A673 (cell line): Measurements from ENCODE around the gene IDH2.

ENCODE experiments used
- EZH2 ChIP-seq: fragments of 200-600 bp; sonication (generic); IDR thresholded peaks from 2 replicates; pipeline ENCODE4 v1.6.1; 2017; ENCODE audit warnings: borderline replicate concordance, low read depth, mild to moderate bottlenecking, mixed read lengths, antibody characterized with exemption, low read length; ENCODE audit not compliant: poor library complexity, severe bottlenecking
- TF ChIP-seq, protein P1 (sequence below): fragments of 300-800, 200-600 bp; sonication (generic); conservative IDR thresholded peaks from 2 replicates; pipeline ENCODE4 v1.5.1; 2017; ENCODE audit warnings: low read depth, mild to moderate bottlenecking, antibody characterized with exemption, low read length, moderate library complexity, mixed read lengths

DNA sequence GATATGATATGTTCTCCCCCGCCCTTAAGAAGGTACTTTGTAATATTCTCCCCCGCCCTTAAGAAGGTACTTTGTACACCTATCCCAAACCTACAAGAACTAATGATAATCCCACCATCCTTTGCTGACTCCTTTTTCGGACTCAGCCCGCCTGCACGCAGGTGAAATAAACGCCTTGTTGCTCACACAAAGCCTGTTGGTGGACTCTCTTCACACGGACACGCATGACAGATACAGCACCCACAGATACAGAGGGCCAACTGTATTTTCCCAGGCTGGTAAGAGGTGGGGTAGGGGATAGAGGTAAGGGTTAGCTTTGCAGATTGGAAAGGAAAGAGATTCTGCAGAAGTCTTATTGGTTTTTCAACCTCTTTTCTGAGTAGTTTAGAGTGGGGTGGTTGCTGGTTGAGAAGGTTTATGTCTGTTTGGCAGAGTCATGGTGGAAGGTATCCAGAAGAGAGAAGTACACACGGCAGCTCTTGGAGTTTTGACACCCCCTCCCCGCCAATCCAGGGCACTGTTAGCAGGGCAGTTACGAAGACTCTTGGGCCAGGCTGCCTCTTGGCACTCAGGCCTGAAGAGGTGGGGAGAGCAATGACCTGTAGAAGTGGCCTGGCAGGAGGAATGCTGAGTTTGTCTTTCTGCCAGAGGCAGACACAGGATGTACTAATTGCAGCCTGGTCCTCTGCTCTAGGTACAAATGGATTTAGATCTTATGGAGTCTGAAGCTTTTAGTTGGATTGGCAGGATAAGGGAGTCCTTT lies 36.0 kb upstream of the IDH2 start:
- TF ChIP-seq, protein P1, sequence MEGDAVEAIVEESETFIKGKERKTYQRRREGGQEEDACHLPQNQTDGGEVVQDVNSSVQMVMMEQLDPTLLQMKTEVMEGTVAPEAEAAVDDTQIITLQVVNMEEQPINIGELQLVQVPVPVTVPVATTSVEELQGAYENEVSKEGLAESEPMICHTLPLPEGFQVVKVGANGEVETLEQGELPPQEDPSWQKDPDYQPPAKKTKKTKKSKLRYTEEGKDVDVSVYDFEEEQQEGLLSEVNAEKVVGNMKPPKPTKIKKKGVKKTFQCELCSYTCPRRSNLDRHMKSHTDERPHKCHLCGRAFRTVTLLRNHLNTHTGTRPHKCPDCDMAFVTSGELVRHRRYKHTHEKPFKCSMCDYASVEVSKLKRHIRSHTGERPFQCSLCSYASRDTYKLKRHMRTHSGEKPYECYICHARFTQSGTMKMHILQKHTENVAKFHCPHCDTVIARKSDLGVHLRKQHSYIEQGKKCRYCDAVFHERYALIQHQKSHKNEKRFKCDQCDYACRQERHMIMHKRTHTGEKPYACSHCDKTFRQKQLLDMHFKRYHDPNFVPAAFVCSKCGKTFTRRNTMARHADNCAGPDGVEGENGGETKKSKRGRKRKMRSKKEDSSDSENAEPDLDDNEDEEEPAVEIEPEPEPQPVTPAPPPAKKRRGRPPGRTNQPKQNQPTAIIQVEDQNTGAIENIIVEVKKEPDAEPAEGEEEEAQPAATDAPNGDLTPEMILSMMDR = no peak
- TF ChIP-seq EZH2 = no peak
